Gastrocnemius medialis (tissue), 4 donors: Measurements from ENCODE around the gene SFT2D3. TPM values are rescaled to one million over a fixed set of nuclear protein-coding genes. Genes with fewer than 3 reads are reported as not detected.

Experiments used
- ATAC-seq, 2 donors: fragments of 150-250 bp; one replicate each; pipeline ENCODE4 v1.9.1; 2016
- DNase-seq, 2 donors: peaks; one replicate each; pipeline ENCODE4 v3.0.0-alpha.2; 2019
- H3K27ac ChIP-seq, 4 donors: fragments of 200-600 bp; sonication (generic); 1 replicate in 1 of 4; 2 replicates in 3 of 4; pipeline ENCODE4 v1.5.1; 2016 to 2018; ENCODE audit warnings: mild to moderate bottlenecking in 2 of 4, moderate library complexity in 1 of 4
- H3K27me3 ChIP-seq, 3 donors: fragments of 200-600 bp; sonication (generic) in 2 of 3; 1 replicate in 1 of 3; 2 replicates in 2 of 3; pipeline versions ENCODE4 v1.5.1 to v1.6.0; 2016 to 2019; ENCODE audit warnings: mild to moderate bottlenecking in 1 of 3, moderate library complexity in 1 of 3
- H3K36me3 ChIP-seq, 2 donors: fragments of 200-600 bp; sonication (generic) in 1 of 2; one replicate each; pipeline ENCODE4 v1.5.1; 2017 to 2018
- H3K4me1 ChIP-seq, 2 donors: fragments of 200-600 bp; sonication (generic) in 1 of 2; one replicate each; pipeline ENCODE4 v1.5.1; 2016 to 2017; ENCODE audit warnings: mild to moderate bottlenecking in 2 of 2
- H3K4me3 ChIP-seq, 4 donors: fragments of 200-600 bp; sonication (generic) in 3 of 4; 1 replicate in 1 of 4; 2 replicates in 3 of 4; pipeline ENCODE4 v1.5.1; 2016 to 2019; ENCODE audit warnings: mild to moderate bottlenecking in 2 of 4
- H3K9me3 ChIP-seq, 3 donors: fragments of 200-600 bp; sonication (generic) in 2 of 3; 1 replicate in 1 of 3; 2 replicates in 2 of 3; pipeline ENCODE4 v1.5.1; 2016 to 2019
- CTCF ChIP-seq, 5 experiments: fragments of 450-650 bp in 3 of 5; fragments of 200-600 bp in 2 of 5; sonication (generic) in 2 of 5; IDR thresholded peaks in 4 of 5; conservative IDR thresholded peaks in 1 of 5; 1 replicate in 4 of 5; 2 replicates in 1 of 5; pipeline ENCODE4 v1.5.1; 2016 to 2019; ENCODE audit warnings: antibody characterized with exemption in 5 of 5, mild to moderate bottlenecking in 3 of 5, moderate library complexity in 3 of 5
- POLR2A ChIP-seq, 2 donors: fragments of 450-650 bp; IDR thresholded peaks; one replicate each; pipeline ENCODE4 v1.6.1; 2017; ENCODE audit warnings: antibody characterized with exemption in 2 of 2, mild to moderate bottlenecking in 2 of 2, moderate library complexity in 2 of 2
- in situ Hi-C, 4 donors: fragments of 200-750 bp; cut with MboI; loops; one replicate each; pipeline versions ENCODE4 v1.15.0 to v1.8.0; 2017; ENCODE audit warnings: low sequenced_read_pairs in 4 of 4
- intact Hi-C: fragments of 100-400 bp; cut with DNase I; formaldehyde crosslinking; loops from one replicate; pipeline ENCODE4 v1.15.1; 2023; ENCODE audit warnings: low total_unique reads
- total RNA-seq, 4 donors: library from RNA; depleted of rRNA; stranded (reverse); fragments of >200 nt; gene quantifications; one replicate each; pipeline versions ENCODE4 v1.1.0 to v1.2.3, GENCODE V29; 2016

The SFT2D3 gene
- total RNA-seq, 4 donors from 2014 or later, result 3.0 to 5.5 (median 3.5) TPM

GRCh38 chr2:127754186-127754585, 52.9 kb downstream of the SFT2D3 start:
- in situ Hi-C loops, result no loop called here
- DNase-seq, result no peak
- no peak for ATAC-seq
- intact Hi-C loops, result no loop called here
- Histone ChIP-seq H3K4me1 (no peaks in the 10 kb centered on the region), H3K4me3 (no peak overlapping the region), H3K27me3 (no peaks in the 10 kb centered on the region), H3K9me3 (no peaks in the 10 kb centered on the region), H3K27ac (no peak overlapping the region), H3K36me3 (peaks cover 0 to 9% of the 10 kb centered on the region in 2 donors)
- no peak for TF ChIP-seq POLR2A (IDR thresholded peaks at IDR 0.05)
- no peak for TF ChIP-seq CTCF (IDR thresholded peaks at IDR 0.05 in 4 of 5, conservative IDR thresholded peaks at IDR 0.05 in 1 of 5)

Other genes starting within 250 kb of the SFT2D3 start
- gene IWS1, start 175.0 kb upstream of the SFT2D3 start, total RNA-seq, result 10 to 100 TPM; 50.5 to 77.0 (median 65.3) TPM
- gene MYO7B, start 165.8 kb upstream of the SFT2D3 start, total RNA-seq, result under 1 TPM in 3 of 4 donors, not detected in 1; 0.07 to 0.83 (median 0.51) TPM
- gene GPR17, start 55.3 kb upstream of the SFT2D3 start, total RNA-seq, result under 1 TPM in 1 of 4 donors, not detected in 3; 0.20 TPM
- 10 to 100 TPM in 2 of 4 donors, 1 to 10 TPM in 2; 5.3 to 15.5 (median 9.9) TPM for gene LIMS2, start 26.0 kb upstream of the SFT2D3 start, total RNA-seq
- 10 to 100 TPM; 13.6 to 31.4 (median 20.6) TPM for gene WDR33, start 109.7 kb downstream of the SFT2D3 start, total RNA-seq
- gene POLR2D, start 156.7 kb downstream of the SFT2D3 start, total RNA-seq, result 10 to 100 TPM; 19.1 to 26.5 (median 21.0) TPM
- 10 to 100 TPM in 1 of 4 donors, 1 to 10 TPM in 3; 7.6 to 10.4 (median 9.0) TPM for gene AMMECR1L, start 184.5 kb downstream of the SFT2D3 start, total RNA-seq